DOHH2 (cell line): ENCODE data around the gene TECR.

Experiments used
- EZH2phosphoT487 ChIP-seq: fragments of 200-600 bp; sonication (generic); IDR thresholded peaks from 2 replicates; pipeline ENCODE4 v1.6.1; 2017; ENCODE audit warnings: borderline replicate concordance, mild to moderate bottlenecking, antibody characterized with exemption, low read length, moderate library complexity, mixed read lengths
- TF ChIP-seq, protein P1 (sequence below): fragments of 200-600 bp; sonication (generic); IDR thresholded peaks from one replicate; pipeline ENCODE4 v1.5.1; 2014; ENCODE audit warnings: antibody characterized with exemption, mild to moderate bottlenecking, low read depth, low read length; ENCODE audit not compliant: poor library complexity, severe bottlenecking

DNA sequence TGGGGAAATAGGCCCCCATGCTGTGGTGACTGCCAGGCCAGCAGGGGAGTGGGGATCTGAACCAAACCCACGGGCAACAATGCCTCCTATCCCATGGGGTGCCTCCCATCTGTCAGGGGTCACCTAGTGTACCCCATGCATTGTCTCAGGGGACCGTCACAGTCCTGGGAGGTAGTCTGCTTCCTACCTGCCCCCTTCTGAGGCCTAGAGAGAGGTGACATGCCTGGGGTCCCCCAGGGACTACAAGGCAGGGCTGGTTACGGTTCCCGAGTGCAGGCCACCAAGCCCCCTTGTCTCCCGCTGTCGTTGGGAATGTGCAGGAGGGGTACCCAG, 31.3 kb downstream of the TECR start:
- TF ChIP-seq, protein P1, sequence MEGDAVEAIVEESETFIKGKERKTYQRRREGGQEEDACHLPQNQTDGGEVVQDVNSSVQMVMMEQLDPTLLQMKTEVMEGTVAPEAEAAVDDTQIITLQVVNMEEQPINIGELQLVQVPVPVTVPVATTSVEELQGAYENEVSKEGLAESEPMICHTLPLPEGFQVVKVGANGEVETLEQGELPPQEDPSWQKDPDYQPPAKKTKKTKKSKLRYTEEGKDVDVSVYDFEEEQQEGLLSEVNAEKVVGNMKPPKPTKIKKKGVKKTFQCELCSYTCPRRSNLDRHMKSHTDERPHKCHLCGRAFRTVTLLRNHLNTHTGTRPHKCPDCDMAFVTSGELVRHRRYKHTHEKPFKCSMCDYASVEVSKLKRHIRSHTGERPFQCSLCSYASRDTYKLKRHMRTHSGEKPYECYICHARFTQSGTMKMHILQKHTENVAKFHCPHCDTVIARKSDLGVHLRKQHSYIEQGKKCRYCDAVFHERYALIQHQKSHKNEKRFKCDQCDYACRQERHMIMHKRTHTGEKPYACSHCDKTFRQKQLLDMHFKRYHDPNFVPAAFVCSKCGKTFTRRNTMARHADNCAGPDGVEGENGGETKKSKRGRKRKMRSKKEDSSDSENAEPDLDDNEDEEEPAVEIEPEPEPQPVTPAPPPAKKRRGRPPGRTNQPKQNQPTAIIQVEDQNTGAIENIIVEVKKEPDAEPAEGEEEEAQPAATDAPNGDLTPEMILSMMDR, result no peak
- TF ChIP-seq EZH2phosphoT487, result no peak
